ENCODE measurements around the gene BLM.
A peak's percentile ranks its signal among the peaks of the same experiment; 100 is the strongest.

Gene BLM

DNA sequence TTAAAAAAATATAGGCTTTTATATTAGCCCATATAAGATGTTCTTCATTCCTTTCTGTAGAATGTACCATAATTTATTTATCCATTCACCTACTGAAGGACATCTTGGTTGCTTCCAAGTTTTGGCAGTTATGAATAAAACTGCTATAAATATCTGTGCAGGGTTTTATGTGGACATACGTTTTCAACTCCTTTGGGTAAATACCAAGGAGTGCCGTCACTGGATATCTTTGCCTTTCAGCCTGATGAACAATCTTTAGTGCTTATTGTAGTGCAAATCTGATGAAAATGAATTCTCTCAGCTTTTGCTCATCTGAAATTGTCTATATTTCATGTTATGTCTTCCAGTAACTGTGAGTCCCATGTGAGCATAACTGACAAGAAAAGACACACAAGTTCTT is 26.6 kb upstream of the BLM start:
- TF ChIP-seq POLR2A (IDR thresholded peaks at IDR 0.05; ENCODE audit: extremely low read depth, insufficient read length) (no peak), MYC (IDR thresholded peaks at IDR 0.05; ENCODE audit: low read depth, low read length) (no peak)
- TF ChIP-seq, protein P1, sequence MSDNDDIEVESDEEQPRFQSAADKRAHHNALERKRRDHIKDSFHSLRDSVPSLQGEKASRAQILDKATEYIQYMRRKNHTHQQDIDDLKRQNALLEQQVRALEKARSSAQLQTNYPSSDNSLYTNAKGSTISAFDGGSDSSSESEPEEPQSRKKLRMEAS (IDR thresholded peaks at IDR 0.05; ENCODE audit: low read depth, low read length): no peak
- TF ChIP-seq, protein P2, sequence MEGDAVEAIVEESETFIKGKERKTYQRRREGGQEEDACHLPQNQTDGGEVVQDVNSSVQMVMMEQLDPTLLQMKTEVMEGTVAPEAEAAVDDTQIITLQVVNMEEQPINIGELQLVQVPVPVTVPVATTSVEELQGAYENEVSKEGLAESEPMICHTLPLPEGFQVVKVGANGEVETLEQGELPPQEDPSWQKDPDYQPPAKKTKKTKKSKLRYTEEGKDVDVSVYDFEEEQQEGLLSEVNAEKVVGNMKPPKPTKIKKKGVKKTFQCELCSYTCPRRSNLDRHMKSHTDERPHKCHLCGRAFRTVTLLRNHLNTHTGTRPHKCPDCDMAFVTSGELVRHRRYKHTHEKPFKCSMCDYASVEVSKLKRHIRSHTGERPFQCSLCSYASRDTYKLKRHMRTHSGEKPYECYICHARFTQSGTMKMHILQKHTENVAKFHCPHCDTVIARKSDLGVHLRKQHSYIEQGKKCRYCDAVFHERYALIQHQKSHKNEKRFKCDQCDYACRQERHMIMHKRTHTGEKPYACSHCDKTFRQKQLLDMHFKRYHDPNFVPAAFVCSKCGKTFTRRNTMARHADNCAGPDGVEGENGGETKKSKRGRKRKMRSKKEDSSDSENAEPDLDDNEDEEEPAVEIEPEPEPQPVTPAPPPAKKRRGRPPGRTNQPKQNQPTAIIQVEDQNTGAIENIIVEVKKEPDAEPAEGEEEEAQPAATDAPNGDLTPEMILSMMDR (IDR thresholded peaks at IDR 0.05; ENCODE audit: low read depth, low read length): no peak
- no peak for DNase-seq (ENCODE audit: low read depth)
- no peak overlapping the region for H3K4me3 ChIP-seq (ENCODE audit: low read depth, low read length)

DNA sequence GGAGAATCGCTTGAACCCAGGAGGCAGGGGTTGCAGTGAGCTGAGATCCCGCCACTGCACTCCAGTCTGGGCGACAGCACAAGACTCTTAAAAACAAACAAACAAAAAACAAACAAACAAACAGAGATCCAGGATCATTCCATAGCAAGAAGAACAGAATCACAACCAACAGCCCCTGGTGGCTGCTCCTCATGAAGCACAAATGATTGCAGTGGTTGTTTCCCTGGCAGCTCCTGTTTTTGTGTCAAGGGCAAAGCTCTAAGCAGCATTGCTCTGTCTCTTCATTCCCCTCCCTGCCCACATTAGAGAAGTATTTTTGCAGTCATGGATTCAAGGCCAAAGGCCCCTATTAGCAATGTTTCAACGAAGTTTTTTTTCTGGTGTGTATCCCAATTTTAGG is 25.8 kb upstream of the BLM start:
- DNase-seq (ENCODE audit: low read depth): peak; percentile 37
- TF ChIP-seq, protein P2 (IDR thresholded peaks at IDR 0.05; ENCODE audit: low read depth, low read length): peak; percentile 3
- TF ChIP-seq, protein P1 (IDR thresholded peaks at IDR 0.05; ENCODE audit: low read depth, low read length): no peak
- no peak for TF ChIP-seq POLR2A (IDR thresholded peaks at IDR 0.05; ENCODE audit: extremely low read depth, insufficient read length)
- TF ChIP-seq MYC (IDR thresholded peaks at IDR 0.05; ENCODE audit: low read depth, low read length): no peak
- no peak overlapping the region for H3K4me3 ChIP-seq (ENCODE audit: low read depth, low read length)

DNA sequence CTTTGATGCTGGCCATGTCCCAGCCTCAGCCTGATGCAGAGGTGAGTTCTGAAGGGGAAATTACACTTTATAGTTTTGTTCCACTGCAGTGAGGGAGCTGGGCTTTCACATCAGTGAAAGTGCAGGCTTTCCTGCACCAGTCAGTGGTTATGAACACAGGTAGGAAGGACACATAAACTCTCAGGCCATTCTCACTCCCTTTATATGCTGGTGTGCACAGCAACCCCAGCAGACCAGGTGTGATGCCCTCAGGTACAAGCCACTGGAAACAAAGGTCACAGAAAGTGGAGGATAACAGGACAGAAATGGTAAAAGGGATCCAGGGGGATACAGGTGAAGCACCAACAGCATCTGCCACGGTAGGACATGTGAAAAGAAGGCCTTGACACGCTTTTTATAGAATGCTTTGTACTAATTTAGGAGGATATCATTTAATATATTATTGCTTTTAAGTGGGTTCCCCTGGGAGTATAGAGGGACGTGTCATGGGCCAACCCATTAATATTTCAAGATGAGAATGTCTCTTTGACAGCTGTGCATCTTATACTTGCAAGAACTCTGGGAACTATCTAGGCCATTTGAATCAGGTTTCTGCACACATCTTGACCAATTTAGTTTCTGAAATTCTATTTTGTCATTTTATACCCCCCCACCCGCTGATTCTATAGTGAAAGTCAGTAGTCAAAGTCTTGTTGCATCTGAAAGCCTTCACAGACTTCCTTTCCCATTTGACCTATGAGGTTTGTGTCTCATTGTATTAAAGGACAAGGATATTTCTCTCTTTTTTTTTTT is 25.0 kb upstream of the BLM start:
- TF ChIP-seq MYC (IDR thresholded peaks at IDR 0.05; ENCODE audit: low read depth, low read length): no peak
- TF ChIP-seq, protein P1 (IDR thresholded peaks at IDR 0.05; ENCODE audit: low read depth, low read length): no peak
- no peak for TF ChIP-seq POLR2A (IDR thresholded peaks at IDR 0.05; ENCODE audit: extremely low read depth, insufficient read length)
- TF ChIP-seq, protein P2 (IDR thresholded peaks at IDR 0.05; ENCODE audit: low read depth, low read length): no peak
- no peak for DNase-seq (ENCODE audit: low read depth)
- H3K4me3 ChIP-seq (ENCODE audit: low read depth, low read length): no peak overlapping the region

DNA sequence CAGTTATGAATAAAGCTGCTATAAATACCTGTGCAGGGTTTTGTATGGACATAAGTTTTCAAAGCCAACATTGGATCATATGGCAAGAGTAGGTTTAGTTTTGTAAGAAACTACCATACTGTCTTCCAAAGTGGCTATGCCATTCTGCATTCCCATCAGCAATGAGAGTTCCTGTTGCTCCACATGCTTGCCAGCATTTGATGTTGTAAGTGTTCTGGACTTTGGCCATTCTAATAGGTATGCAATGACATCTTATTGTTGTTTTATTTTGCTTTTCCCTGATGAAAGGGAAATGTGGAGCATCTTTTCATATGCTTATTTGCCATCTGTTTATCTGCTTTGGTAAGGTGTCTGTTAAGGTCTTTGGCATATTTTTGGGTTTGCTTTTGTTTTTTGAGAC is 22.2 kb upstream of the BLM start:
- H3K4me3 ChIP-seq (ENCODE audit: low read depth, low read length): no peak overlapping the region
- TF ChIP-seq MYC (IDR thresholded peaks at IDR 0.05; ENCODE audit: low read depth, low read length): no peak
- no peak for TF ChIP-seq POLR2A (IDR thresholded peaks at IDR 0.05; ENCODE audit: extremely low read depth, insufficient read length)
- TF ChIP-seq, protein P2 (IDR thresholded peaks at IDR 0.05; ENCODE audit: low read depth, low read length): no peak
- TF ChIP-seq, protein P1 (IDR thresholded peaks at IDR 0.05; ENCODE audit: low read depth, low read length): no peak
- no peak for DNase-seq (ENCODE audit: low read depth)

DNA sequence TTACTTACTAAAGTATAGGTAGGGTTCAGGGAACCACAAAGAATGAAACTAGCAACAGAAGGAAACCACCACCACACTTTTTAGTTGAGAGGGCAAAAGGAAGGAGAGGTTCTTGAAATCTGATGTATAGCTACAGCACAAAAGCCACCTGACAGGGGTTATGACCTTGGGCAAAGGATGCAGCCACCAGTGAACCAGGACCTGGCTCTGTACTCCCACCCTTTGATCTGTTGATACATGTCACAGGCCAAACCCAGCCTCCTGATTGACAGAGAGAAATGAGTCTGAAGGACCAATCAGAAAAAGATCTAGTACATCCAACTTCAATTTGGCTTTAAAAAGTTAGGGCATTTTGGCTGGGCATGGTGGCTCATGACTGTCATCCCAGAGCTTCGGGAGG is 20.0 kb upstream of the BLM start:
- TF ChIP-seq, protein P2 (IDR thresholded peaks at IDR 0.05; ENCODE audit: low read depth, low read length): no peak
- TF ChIP-seq, protein P1 (IDR thresholded peaks at IDR 0.05; ENCODE audit: low read depth, low read length): no peak
- no peak for TF ChIP-seq POLR2A (IDR thresholded peaks at IDR 0.05; ENCODE audit: extremely low read depth, insufficient read length)
- no peak for TF ChIP-seq MYC (IDR thresholded peaks at IDR 0.05; ENCODE audit: low read depth, low read length)
- DNase-seq (ENCODE audit: low read depth): no peak
- no peak overlapping the region for H3K4me3 ChIP-seq (ENCODE audit: low read depth, low read length)

Data from NB4 (cell line).